Stimulated activated CD8-positive, alpha-beta memory T cell treated with anti-CD3 and anti-CD28 coated beads, Interleukin-7, amount 100 ng/mL, for 24 hours (primary cell): ENCODE data around the gene BAIAP3.

ENCODE experiments used
- DNase-seq: peaks from one replicate; pipeline ENCODE4 v3.0.0-alpha.2; 2020; ENCODE audit warnings: low read depth

The BAIAP3 gene

GRCh38 chr16:1346422-1347285 is 13.2 kb downstream of the BAIAP3 start:
- DNase-seq = no peak

GRCh38 chr16:1347286-1347855 is 13.9 kb downstream of the BAIAP3 start:
- DNase-seq = no peak

- DNase-seq = no peak
These were observed 14.5 kb downstream of the BAIAP3 start for GRCh38 chr16:1347962-1348361.

- DNase-seq = no peak
These were observed 15.0 kb downstream of the BAIAP3 start for GRCh38 chr16:1348441-1348840.

DNA sequence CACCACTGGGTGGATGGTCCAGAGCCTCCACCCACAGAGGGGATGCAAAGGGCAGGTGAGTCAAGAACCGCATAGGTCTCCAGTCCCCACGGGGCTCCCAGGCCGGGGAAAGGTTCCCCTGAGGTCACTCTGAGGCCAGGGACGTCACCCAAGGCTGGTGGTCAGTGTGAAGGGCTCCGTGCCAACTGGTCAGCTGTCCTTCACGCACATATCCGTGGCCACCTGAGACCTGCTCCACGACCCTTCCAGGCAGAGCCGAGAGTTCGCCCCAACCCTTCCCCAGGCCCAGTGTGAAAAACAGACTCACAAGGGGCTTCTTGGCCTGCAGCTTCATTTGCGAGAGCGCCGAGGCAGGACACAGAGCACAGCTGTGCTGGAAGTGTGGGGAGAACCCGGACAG is 15.5 kb downstream of the BAIAP3 start:
- no peak for DNase-seq

DNA sequence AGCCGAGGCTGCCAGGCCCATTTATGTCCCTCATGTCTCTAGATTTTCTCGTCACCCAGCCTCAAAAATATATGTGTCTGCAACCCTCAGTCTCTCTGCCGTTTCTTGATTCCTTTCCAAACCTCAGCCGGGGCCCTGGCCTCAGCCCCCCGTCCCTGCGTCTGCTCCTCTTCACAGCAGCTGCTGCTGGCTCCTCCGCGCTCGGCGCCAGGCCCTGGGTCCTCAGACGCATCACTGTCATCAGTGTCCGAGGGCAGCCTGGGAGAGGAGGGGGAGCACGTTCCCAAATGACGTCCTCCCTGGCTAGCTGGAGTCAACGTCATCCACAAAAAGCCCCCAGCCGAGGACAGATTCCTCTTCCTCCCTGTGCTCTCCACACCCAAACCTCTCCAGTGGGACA is 15.9 kb downstream of the BAIAP3 start:
- no peak for DNase-seq

- no peak for DNase-seq
These were observed 16.5 kb downstream of the BAIAP3 start for GRCh38 chr16:1349951-1350350.

GRCh38 chr16:1350691-1351090 is 17.2 kb downstream of the BAIAP3 start:
- DNase-seq = no peak

- no peak for DNase-seq
These were observed 17.8 kb downstream of the BAIAP3 start for GRCh38 chr16:1351215-1351581.

GRCh38 chr16:1351582-1352362 is 18.3 kb downstream of the BAIAP3 start, which contains the start of the genes GNPTG and TSR3:
GNPTG (plus strand) TSS chr16:1351931; CDS start chr16:1351966, 35 bp downstream.
TSR3 (minus strand) TSS chr16:1351878; CDS start chr16:1351804, 74 bp downstream.
- peak; percentile 63 for DNase-seq

GRCh38 chr16:1354815-1355540 is 21.5 kb downstream of the BAIAP3 start:
- DNase-seq = no peak

DNA sequence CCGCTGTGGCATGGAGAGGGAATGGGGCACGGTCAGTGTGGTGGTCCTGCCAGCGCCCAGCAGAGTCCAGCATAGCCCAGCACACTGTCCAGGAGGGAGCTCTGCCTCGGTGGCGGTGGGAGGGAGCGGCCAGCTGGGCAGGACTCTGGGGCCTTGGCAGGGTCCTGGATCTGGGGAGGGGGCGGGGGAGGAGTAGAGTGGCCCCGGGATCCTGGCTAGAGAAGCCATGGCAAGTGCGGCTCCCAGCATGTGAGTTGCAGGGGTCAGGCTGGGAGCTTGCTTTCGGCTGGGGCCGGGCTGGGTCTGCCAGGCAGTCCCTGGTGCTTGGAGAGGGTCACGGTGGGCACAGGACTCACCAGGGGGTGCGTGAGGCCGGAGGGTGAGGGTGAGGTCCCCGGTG is 22.1 kb downstream of the BAIAP3 start:
- no peak for DNase-seq

DNA sequence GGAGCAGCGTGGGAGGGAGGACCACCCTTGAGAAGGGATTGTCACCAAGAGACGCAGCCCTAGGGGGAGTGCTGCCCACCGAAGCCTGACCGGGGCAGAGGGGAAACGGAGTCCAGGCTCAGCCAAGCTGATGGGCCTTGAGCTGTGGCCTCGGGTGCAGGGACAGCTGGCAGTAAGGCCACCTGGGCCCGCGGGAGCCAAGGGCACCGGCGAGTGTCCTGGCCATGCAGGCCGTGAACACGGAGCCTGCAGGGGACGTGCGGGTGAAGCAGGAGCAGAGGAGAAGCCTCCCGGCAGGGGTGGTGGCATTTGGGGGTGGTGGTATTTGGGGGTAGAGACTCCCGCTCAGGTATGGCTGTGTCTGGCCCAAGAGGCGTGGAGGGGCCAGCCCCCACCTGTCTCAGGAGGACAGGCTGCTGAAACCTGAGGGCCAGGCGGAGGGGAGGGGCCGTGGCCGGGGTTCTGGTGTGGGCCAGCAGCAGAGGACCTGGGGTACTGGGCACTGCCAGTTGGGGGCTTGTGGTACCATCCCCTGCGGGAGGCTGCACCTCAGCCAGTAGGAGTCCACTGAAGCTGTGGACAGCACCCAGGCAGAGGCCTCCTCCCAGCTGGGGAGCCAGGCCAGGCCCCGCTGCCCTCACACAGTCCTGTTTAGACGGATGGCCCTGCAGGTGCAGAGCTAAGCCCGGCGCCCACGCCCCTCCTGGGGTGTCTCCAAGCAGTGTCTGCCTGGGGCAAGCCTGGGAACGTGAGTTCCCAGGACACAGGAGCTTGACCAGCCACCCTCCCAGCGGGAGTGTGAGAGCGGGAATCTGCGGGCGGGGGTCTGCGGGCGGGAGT is 22.8 kb downstream of the BAIAP3 start:
- no peak for DNase-seq

- DNase-seq = no peak
These were observed 24.6 kb downstream of the BAIAP3 start for GRCh38 chr16:1357906-1358566.

DNA sequence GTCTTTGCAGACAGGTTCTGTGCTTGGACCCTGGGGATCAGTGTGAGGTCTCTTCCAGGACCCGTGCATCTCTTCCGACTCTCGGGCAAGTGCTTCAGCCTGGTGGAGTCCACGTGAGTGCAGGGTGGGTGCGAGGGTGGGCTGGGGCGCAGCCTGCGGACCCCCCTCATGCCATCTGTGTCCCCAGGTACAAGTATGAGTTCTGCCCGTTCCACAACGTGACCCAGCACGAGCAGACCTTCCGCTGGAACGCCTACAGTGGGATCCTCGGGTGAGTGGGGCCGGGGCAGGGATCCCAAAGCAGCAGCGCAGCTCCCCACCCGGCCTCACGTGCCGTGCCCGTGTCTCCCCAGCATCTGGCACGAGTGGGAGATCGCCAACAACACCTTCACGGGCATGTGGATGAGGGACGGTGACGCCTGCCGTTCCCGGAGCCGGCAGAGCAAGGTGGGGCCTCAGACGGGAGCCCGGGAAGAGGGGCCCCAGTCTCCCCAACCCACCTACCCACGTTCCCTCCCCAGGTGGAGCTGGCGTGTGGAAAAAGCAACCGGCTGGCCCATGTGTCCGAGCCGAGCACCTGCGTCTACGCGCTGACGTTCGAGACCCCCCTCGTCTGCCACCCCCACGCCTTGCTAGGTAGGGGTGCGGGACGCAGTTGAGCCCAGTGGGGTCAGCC is 28.4 kb downstream of the BAIAP3 start:
- DNase-seq = no peak

GRCh38 chr16:1362807-1363206 is 29.4 kb downstream of the BAIAP3 start:
- DNase-seq = no peak

DNA sequence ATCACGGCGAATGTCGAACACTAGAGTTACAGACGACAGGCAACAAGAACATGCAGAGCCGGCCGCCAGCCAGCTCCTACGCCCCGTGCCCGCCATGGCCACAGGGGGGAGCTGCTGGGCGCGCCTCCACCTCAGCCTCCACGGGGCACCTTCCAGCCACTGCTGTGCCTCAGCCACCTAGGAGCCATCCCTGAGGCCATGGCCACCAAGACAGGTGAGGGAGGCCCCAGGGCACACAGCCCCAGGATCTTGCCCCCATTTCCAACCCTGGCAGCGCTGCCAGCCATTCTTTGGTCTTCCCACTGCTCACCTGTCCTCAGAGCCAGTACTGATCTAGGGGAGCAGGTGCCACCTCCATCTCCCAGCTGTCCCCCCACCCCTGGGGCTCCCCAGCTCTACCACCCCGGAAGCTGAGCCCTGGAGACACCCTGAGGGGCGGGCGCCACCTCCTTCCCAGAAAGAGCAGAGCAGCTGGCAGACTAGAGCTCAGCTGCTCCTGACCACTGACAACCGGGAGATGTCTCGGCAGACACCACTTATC is 30.1 kb downstream of the BAIAP3 start:
- peak; percentile 43 for DNase-seq

DNA sequence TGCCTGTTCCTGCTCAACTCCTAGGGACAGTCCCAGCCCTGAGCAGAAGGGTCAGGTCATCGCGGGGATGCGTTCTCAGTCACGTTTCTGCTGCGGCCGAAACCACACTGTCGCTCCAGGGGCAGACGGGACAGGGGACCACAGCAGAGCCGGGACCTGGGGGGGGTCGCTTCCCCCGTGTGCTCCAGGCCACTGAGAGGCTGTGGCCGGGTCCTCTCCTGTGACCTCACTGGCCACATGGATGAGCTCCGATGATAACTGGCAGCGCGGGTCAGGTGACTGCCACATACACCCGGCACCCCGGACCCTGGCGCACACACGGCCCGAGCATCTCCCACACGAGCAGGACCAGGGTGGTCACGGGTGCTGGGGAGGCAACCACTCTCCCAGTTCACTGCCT is 31.1 kb downstream of the BAIAP3 start:
- DNase-seq = no peak

DNA sequence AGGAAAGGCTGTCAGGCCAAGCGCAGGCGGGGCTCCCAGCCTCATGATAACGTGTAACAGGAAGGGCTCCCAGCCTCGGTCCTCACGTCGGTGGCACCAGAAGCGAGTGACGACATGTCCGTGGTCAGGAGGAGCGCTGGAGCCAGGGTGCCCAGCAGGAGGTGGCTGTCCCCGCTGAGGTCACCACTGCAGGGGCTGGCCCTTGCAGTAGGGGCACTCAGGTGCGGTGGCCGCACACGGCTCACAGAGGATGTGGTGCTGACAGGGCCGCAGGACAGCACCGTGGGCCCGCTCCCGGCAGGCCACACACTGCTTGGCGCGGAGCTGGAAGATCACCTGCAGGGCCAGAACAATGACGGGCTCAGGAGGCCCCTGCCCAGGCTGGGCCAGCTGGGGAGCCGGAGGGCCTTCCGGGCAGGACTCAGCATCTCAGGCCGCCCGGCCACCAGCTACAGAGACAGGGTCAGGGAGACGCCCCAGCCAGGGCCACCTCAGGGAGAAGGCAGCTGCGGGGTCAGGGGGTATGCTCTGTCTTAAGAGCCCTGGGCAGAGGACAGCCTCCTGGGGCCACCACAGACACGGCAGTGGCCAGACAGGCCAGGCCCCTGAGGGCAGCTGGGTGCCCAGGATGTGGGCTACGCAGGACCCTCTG is 32.7 kb downstream of the BAIAP3 start:
- DNase-seq = no peak
